Right lobe of liver (tissue), 6 donors: ENCODE data around the gene CYYR1. TPM values are rescaled to one million over a fixed set of nuclear protein-coding genes. Genes with fewer than 3 reads are reported as not detected.

Experiments
- ATAC-seq, 4 donors: fragments of 200-7000 bp; cut with Tn5 transposase; one replicate each; pipeline ENCODE4 v1.9.1; 2020; ENCODE audit warnings: mild to moderate bottlenecking in 4 of 4, moderate library complexity in 4 of 4
- DNase-seq, 3 donors: peaks; one replicate each; pipeline ENCODE4 v3.0.0-alpha.2; 2020
- H3K27ac ChIP-seq, 3 donors: fragments of 200-600 bp; one replicate each; pipeline ENCODE4 v1.8.0; 2022
- H3K27me3 ChIP-seq, 2 donors: fragments of 200-600 bp; one replicate each; pipeline ENCODE4 v1.8.0; 2022
- H3K36me3 ChIP-seq, 4 donors: fragments of 200-600 bp; sonication (generic) in 1 of 4; one replicate each; pipeline versions ENCODE4 v1.5.1 to v1.8.0; 2017 to 2022; ENCODE audit warnings: control low read depth in 1 of 4
- H3K4me1 ChIP-seq, 4 donors: fragments of 200-600 bp; sonication (generic) in 1 of 4; one replicate each; pipeline versions ENCODE4 v1.5.1 to v1.8.0; 2017 to 2022; ENCODE audit warnings: control low read depth in 1 of 4
- H3K4me3 ChIP-seq, 3 donors: fragments of 200-600 bp; one replicate each; pipeline ENCODE4 v1.8.0; 2022
- H3K9me3 ChIP-seq, 4 donors: fragments of 200-600 bp; sonication (generic) in 1 of 4; one replicate each; pipeline versions ENCODE4 v1.5.1 to v1.8.0; 2017 to 2022; ENCODE audit warnings: control low read depth in 1 of 4
- CTCF ChIP-seq, 4 donors: fragments of 200-600 bp in 3 of 4; fragments of 450-650 bp in 1 of 4; IDR thresholded peaks; one replicate each; pipeline versions ENCODE4 v1.5.1 to v1.8.0; 2016 to 2022; ENCODE audit warnings: antibody characterized with exemption in 4 of 4, mild to moderate bottlenecking in 2 of 4
- POLR2A ChIP-seq: fragments of 450-650 bp; IDR thresholded peaks from one replicate; pipeline ENCODE4 v1.6.1; 2017; ENCODE audit warnings: antibody characterized with exemption, mild to moderate bottlenecking
- WGBS: methylation state at CpG from one replicate; pipeline ENCODE4 v1.1.6; 2018; ENCODE audit warnings: low coverage, low lambda C conversion rate; ENCODE audit not compliant: insufficient coverage; ENCODE audit errors: missing lambda C conversion rate; 5-methylcytosine and 5-hydroxymethylcytosine counted together
- intact Hi-C, 2 donors: fragments of 100-400 bp; cut with DNase I; formaldehyde crosslinking; loops; one replicate each; pipeline versions ENCODE4 v1.11.2 to v1.14.1; 2022
- total RNA-seq, 6 experiments: library from RNA; depleted of rRNA in 2 of 6; stranded (reverse); fragments of >200 nt in 2 of 6; fragmentation: NEBNext Ultra II Directional in 3 of 6; extraction: Animal tissue kit (Norgen Biotek cat#: 25700) in 3 of 6; gene quantifications; one replicate each; pipeline versions ENCODE4 v1.1.0 to v1.2.4, GENCODE V29; 2016 to 2023
- donor health status: DM: no; HTN: yes; CAD: no.
- donor health status: DM: no; HTN: no; CAD: no.
- donor health status: DM: no; HTN: no; CAD: no.
- donor health status: DM: no; HTN: yes; CAD: no.
- donor health status: DM: no; HTN: yes; CAD: no.

CYYR1 gene
- total RNA-seq, 6 experiments from 2014 or later = 1.4 to 3.3 (median 2.0) TPM

GRCh38 chr21:26519142-26519541 lies 53.9 kb downstream of the CYYR1 start:
- intact Hi-C loops = no loop called here
- no peak overlapping the region for H3K4me3 ChIP-seq
- DNase-seq (no peak), ATAC-seq (no peak)
- no peak overlapping the region for H3K27ac ChIP-seq
- TF ChIP-seq POLR2A = no peak
- no peak for TF ChIP-seq CTCF (IDR thresholded peaks at IDR 0.05)
- WGBS = 44% methylated on average over 1 of the region's 1 CpG
- no peaks in the 10 kb centered on the region for H3K27me3 ChIP-seq
- no peaks in the 10 kb centered on the region for H3K4me1 ChIP-seq
- H3K9me3 ChIP-seq = no peaks in the 10 kb centered on the region
- no peaks in the 10 kb centered on the region for H3K36me3 ChIP-seq

- Histone ChIP-seq H3K27me3 (no peaks in the 10 kb centered on the region), H3K36me3 (no peaks in the 10 kb centered on the region), H3K4me3 (no peak overlapping the region), H3K27ac (no peak overlapping the region), H3K9me3 (no peaks in the 10 kb centered on the region), H3K4me1 (no peaks in the 10 kb centered on the region)
- ATAC-seq = no peak
- TF ChIP-seq POLR2A (no peak), CTCF (IDR thresholded peaks at IDR 0.05) (no peak)
- intact Hi-C loops = no loop called here
- DNase-seq = no peak
- no CpG with 5 or more reads among the region's 3 CpGs for WGBS
These were observed 57.8 kb downstream of the CYYR1 start for GRCh38 chr21:26515257-26515656.

GRCh38 chr21:26513212-26513611 lies 59.9 kb downstream of the CYYR1 start:
- WGBS = 85% methylated on average over 1 of the region's 1 CpG
- no peak for DNase-seq
- TF ChIP-seq POLR2A (no peak), CTCF (IDR thresholded peaks at IDR 0.05) (no peak)
- Histone ChIP-seq H3K36me3 (no peaks in the 10 kb centered on the region), H3K27me3 (no peaks in the 10 kb centered on the region), H3K4me1 (no peaks in the 10 kb centered on the region), H3K9me3 (no peaks in the 10 kb centered on the region), H3K4me3 (no peak overlapping the region), H3K27ac (no peak overlapping the region)
- ATAC-seq = no peak
- intact Hi-C loops = no loop called here

GRCh38 chr21:26512664-26513063 lies 60.4 kb downstream of the CYYR1 start:
- intact Hi-C loops = no loop called here
- ATAC-seq = no peak
- TF ChIP-seq POLR2A = no peak
- Histone ChIP-seq H3K9me3 (no peaks in the 10 kb centered on the region), H3K36me3 (no peaks in the 10 kb centered on the region), H3K4me1 (no peaks in the 10 kb centered on the region), H3K27ac (no peak overlapping the region), H3K4me3 (no peak overlapping the region), H3K27me3 (no peaks in the 10 kb centered on the region)
- no peak for DNase-seq
- 63% methylated on average over 5 of the region's 5 CpGs for WGBS

- Histone ChIP-seq H3K27ac (no peak overlapping the region), H3K36me3 (no peaks in the 10 kb centered on the region), H3K4me1 (no peaks in the 10 kb centered on the region), H3K4me3 (no peak overlapping the region), H3K27me3 (no peaks in the 10 kb centered on the region), H3K9me3 (no peaks in the 10 kb centered on the region)
- intact Hi-C loops = no loop called here
- no peak for TF ChIP-seq POLR2A
- TF ChIP-seq CTCF (IDR thresholded peaks at IDR 0.05) = no peak
- no peak for ATAC-seq
- 39% methylated on average over 2 of the region's 2 CpGs for WGBS
- no peak for DNase-seq
These were observed 64.2 kb downstream of the CYYR1 start for GRCh38 chr21:26508903-26509302.
